Measurements from ENCODE around the gene EYS. TPM values are rescaled to one million over a fixed set of nuclear protein-coding genes. Genes with fewer than 3 reads are reported as not detected.
"Not testable (repeated sequence)": the region's sequence is repeated elsewhere in the genome, so short reads cannot be mapped to it uniquely, and the experiment has no call there.

The EYS gene
- total RNA-seq, 1 experiment from 2014 or later, result not detected

- Mint-ChIP-seq H3K27ac (ENCODE audit: unreplicated experiment) (no peak overlapping the region), H3K27me3 (ENCODE audit: insufficient read depth, unreplicated experiment) (no peaks in the 10 kb centered on the region), H3K36me3 (ENCODE audit: insufficient read depth, unreplicated experiment) (no peaks in the 10 kb centered on the region), H3K4me1 (ENCODE audit: low read depth, unreplicated experiment) (no peaks in the 10 kb centered on the region), H3K4me3 (ENCODE audit: unreplicated experiment) (no peak overlapping the region), H3K9me3 (ENCODE audit: unreplicated experiment) (no peaks in the 10 kb centered on the region)
- Histone ChIP-seq H3K9me3 (no peaks in the 10 kb centered on the region), H3K36me3 (ENCODE audit: control insufficient read depth, insufficient read depth, low read length) (no peaks in the 10 kb centered on the region), H3K4me1 (no peaks in the 10 kb centered on the region), H3K27me3 (replicated peaks; ENCODE audit: control insufficient read depth, insufficient read depth, low read length) (no peaks in the 10 kb centered on the region), H3K4me3 (ENCODE audit: low read depth, low read length) (no peak overlapping the region)
- intact Hi-C loops (cut with micrococcal nuclease; ENCODE audit: unreplicated experiment), result no loop called here
- POLR2A ChIA-PET, result no interaction called here
- no peak for DNase-seq
- no TSS peak for BruUV-seq (replicated peaks)
- CTCF ChIA-PET, result no interaction called here
- no peak for TF ChIP-seq CTCF (IDR thresholded peaks at IDR 0.05; ENCODE audit: insufficient read depth in 1 of 2, low read depth in 1 of 2, low read length in 1 of 2, severe bottlenecking in 1 of 2, unreplicated experiment in 1 of 2)
These were observed 702.7 kb downstream of the EYS start for GRCh38 chr6:65004283-65004682.

- H3K9me3 Mint-ChIP-seq (ENCODE audit: unreplicated experiment); H3K27me3 ChIP-seq (replicated peaks; ENCODE audit: control insufficient read depth, insufficient read depth, low read length); H3K36me3 Mint-ChIP-seq (ENCODE audit: insufficient read depth, unreplicated experiment); intact Hi-C loops (cut with micrococcal nuclease; ENCODE audit: unreplicated experiment); DNase-seq; H3K9me3 ChIP-seq; H3K4me1 Mint-ChIP-seq (ENCODE audit: low read depth, unreplicated experiment); H3K36me3 ChIP-seq (ENCODE audit: control insufficient read depth, insufficient read depth, low read length); H3K4me1 ChIP-seq; CTCF ChIA-PET; BruUV-seq (replicated peaks); POLR2A ChIA-PET; H3K27ac Mint-ChIP-seq (ENCODE audit: unreplicated experiment); H3K4me3 Mint-ChIP-seq (ENCODE audit: unreplicated experiment); H3K4me3 ChIP-seq (ENCODE audit: low read depth, low read length); H3K27me3 Mint-ChIP-seq (ENCODE audit: insufficient read depth, unreplicated experiment): not testable (repeated sequence)
These were observed 704.1 kb downstream of the EYS start for GRCh38 chr6:65002882-65003281.

GRCh38 chr6:65000815-65001214, 706.2 kb downstream of the EYS start:
- no peaks in the 10 kb centered on the region for H3K27me3 ChIP-seq (replicated peaks; ENCODE audit: control insufficient read depth, insufficient read depth, low read length)
- intact Hi-C loops (cut with micrococcal nuclease; ENCODE audit: unreplicated experiment), result no loop called here
- Mint-ChIP-seq H3K9me3 (ENCODE audit: unreplicated experiment) (no peaks in the 10 kb centered on the region), H3K27me3 (ENCODE audit: insufficient read depth, unreplicated experiment) (no peaks in the 10 kb centered on the region), H3K4me3 (ENCODE audit: unreplicated experiment) (no peak overlapping the region), H3K4me1 (ENCODE audit: low read depth, unreplicated experiment) (no peaks in the 10 kb centered on the region), H3K36me3 (ENCODE audit: insufficient read depth, unreplicated experiment) (no peaks in the 10 kb centered on the region), H3K27ac (ENCODE audit: unreplicated experiment) (no peak overlapping the region)
- H3K4me3 ChIP-seq (ENCODE audit: low read depth, low read length), result no peak overlapping the region
- POLR2A ChIA-PET, result no interaction called here
- CTCF ChIA-PET, result no interaction called here
- no peak for TF ChIP-seq CTCF (IDR thresholded peaks at IDR 0.05; ENCODE audit: insufficient read depth in 1 of 2, low read depth in 1 of 2, low read length in 1 of 2, severe bottlenecking in 1 of 2, unreplicated experiment in 1 of 2)
- no peaks in the 10 kb centered on the region for H3K4me1 ChIP-seq
- no peaks in the 10 kb centered on the region for H3K9me3 ChIP-seq
- no peak for DNase-seq
- H3K36me3 ChIP-seq (ENCODE audit: control insufficient read depth, insufficient read depth, low read length), result no peaks in the 10 kb centered on the region
- BruUV-seq (replicated peaks), result no TSS peak

GRCh38 chr6:64998204-64998603, 708.8 kb downstream of the EYS start:
- no peaks in the 10 kb centered on the region for H3K36me3 ChIP-seq (ENCODE audit: control insufficient read depth, insufficient read depth, low read length)
- H3K4me1 ChIP-seq, result no peaks in the 10 kb centered on the region
- intact Hi-C loops (cut with micrococcal nuclease; ENCODE audit: unreplicated experiment), result no loop called here
- CTCF ChIA-PET, result no interaction called here
- H3K9me3 Mint-ChIP-seq (ENCODE audit: unreplicated experiment), result no peaks in the 10 kb centered on the region
- no peak overlapping the region for H3K4me3 ChIP-seq (ENCODE audit: low read depth, low read length)
- no peak overlapping the region for H3K4me3 Mint-ChIP-seq (ENCODE audit: unreplicated experiment)
- H3K9me3 ChIP-seq, result no peaks in the 10 kb centered on the region
- no peak overlapping the region for H3K27ac Mint-ChIP-seq (ENCODE audit: unreplicated experiment)
- H3K4me1 Mint-ChIP-seq (ENCODE audit: low read depth, unreplicated experiment), result no peaks in the 10 kb centered on the region
- no peak for TF ChIP-seq CTCF (IDR thresholded peaks at IDR 0.05; ENCODE audit: insufficient read depth in 1 of 2, low read depth in 1 of 2, low read length in 1 of 2, severe bottlenecking in 1 of 2, unreplicated experiment in 1 of 2)
- H3K27me3 ChIP-seq (replicated peaks; ENCODE audit: control insufficient read depth, insufficient read depth, low read length), result no peaks in the 10 kb centered on the region
- H3K27me3 Mint-ChIP-seq (ENCODE audit: insufficient read depth, unreplicated experiment), result no peaks in the 10 kb centered on the region
- no peak for DNase-seq
- H3K36me3 Mint-ChIP-seq (ENCODE audit: insufficient read depth, unreplicated experiment), result no peaks in the 10 kb centered on the region
- BruUV-seq (replicated peaks), result no TSS peak
- POLR2A ChIA-PET, result no interaction called here

Measured in Caco-2 (cell line).